ENCODE results near the gene XPOT. TPM values are rescaled to one million over a fixed set of nuclear protein-coding genes. Genes with fewer than 3 reads are reported as not detected.

Gene XPOT
- total RNA-seq, 1 donor from 2014 or later = 39.8 TPM

DNA sequence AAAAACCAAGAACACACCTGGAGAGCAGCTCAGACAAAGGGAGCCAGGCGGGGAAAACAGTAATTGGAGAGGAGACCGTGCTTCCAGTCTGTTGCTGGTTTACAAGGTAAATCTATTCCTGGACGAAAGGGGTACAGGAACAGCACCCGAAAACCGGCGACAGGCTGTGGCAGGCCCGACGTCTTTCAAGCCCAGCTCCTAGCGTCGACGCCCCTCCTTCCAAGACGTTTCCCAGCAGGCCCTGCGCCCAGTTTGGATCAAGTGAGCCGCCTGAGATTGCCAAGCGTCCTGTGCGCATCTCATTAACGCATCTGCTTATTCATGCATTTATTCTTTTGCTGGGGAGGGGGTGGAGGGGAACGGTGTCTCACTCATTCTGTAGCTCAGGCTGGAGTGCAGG is 15.0 kb upstream of the XPOT start:
- TF ChIP-seq, protein P1, sequence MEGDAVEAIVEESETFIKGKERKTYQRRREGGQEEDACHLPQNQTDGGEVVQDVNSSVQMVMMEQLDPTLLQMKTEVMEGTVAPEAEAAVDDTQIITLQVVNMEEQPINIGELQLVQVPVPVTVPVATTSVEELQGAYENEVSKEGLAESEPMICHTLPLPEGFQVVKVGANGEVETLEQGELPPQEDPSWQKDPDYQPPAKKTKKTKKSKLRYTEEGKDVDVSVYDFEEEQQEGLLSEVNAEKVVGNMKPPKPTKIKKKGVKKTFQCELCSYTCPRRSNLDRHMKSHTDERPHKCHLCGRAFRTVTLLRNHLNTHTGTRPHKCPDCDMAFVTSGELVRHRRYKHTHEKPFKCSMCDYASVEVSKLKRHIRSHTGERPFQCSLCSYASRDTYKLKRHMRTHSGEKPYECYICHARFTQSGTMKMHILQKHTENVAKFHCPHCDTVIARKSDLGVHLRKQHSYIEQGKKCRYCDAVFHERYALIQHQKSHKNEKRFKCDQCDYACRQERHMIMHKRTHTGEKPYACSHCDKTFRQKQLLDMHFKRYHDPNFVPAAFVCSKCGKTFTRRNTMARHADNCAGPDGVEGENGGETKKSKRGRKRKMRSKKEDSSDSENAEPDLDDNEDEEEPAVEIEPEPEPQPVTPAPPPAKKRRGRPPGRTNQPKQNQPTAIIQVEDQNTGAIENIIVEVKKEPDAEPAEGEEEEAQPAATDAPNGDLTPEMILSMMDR (conservative IDR thresholded peaks at IDR 0.05; ENCODE audit: low read depth, low read length) = no peak
- DNase-seq (ENCODE audit: low read depth) = no peak
- no peak overlapping the region for H3K4me3 ChIP-seq (ENCODE audit: low read depth, low read length)

DNA sequence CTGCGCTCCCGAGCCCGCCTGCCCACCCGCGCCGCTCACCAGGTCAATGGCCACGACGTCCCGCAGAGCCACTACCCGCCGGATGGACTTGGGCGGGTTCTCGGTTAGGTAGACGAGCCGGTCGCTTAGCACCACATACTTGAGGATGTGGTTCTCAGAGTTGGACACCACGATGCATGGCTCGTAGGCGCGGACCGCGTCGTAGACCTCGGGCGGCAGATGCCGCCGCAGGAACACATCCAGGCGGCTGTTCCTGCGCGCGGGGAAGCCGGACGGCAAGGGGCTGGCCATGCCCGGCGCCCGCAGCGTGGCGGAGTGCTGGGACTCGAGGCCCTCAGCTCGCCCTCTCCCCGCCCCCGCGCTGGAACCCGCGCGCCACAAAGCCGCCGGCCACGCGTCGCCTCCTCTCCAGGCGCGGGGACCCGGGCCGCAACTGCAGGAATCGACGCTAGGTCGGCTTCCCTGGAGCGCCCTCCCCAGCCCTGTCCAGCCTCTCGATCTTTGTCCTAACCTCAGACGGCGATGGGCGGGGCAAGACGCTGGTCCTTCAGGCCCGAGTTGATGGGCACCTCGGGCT is 13.8 kb upstream of the XPOT start, which contains the start of gene C12orf56:
Gene C12orf56 (minus strand): TSS at position 484 of the 577 bp plus-strand sequence. CDS start 193 bp downstream, at position 291.
- H3K4me3 ChIP-seq (ENCODE audit: low read depth, low read length) = peak within 1 kb of the TSS; percentile 53
- TF ChIP-seq, protein P1 (conservative IDR thresholded peaks at IDR 0.05; ENCODE audit: low read depth, low read length) = no peak
- DNase-seq (ENCODE audit: low read depth) = no peak

DNA sequence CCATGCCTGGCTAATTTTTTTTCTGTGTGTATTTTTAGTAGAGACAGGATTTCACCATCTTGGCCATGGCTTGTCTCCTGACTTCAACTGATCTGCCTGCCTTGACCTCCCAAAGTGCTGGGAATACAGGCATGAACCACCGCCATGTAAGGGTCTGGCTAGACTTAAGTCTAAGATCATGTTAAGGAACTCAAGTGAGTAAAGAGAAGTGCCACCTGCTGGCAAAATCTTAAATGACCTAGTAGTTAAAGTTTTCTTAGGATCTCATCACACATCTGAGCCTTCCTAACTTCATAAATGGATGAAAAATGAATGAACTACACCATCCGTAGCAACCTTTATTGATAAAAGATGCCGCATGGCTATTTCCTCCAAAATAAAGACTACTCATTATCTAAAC is 12.0 kb upstream of the XPOT start:
- H3K4me3 ChIP-seq (ENCODE audit: low read depth, low read length) = no peak overlapping the region
- TF ChIP-seq, protein P1 (conservative IDR thresholded peaks at IDR 0.05; ENCODE audit: low read depth, low read length) = peak; percentile 58
- DNase-seq (ENCODE audit: low read depth) = no peak

DNA sequence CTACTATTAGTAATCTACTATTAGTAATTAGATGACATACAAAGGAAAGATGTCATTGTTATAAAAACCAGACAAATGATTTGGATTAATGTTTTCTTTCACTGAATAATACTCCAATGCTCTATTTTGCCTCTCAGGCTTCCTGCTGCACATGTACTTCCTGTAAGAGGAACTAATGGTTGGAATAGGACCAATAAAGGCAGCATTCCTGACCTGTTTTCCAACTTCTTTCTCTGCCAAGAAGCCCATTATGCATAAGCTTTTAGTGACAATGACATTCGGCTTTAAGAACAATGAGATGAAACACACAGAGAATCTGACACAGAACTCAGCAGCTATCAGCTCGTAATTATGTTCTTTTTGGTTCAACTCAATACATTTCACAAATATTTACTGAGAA is 8.5 kb upstream of the XPOT start:
- no peak overlapping the region for H3K4me3 ChIP-seq (ENCODE audit: low read depth, low read length)
- TF ChIP-seq, protein P1 (conservative IDR thresholded peaks at IDR 0.05; ENCODE audit: low read depth, low read length) = no peak
- DNase-seq (ENCODE audit: low read depth) = no peak

DNA sequence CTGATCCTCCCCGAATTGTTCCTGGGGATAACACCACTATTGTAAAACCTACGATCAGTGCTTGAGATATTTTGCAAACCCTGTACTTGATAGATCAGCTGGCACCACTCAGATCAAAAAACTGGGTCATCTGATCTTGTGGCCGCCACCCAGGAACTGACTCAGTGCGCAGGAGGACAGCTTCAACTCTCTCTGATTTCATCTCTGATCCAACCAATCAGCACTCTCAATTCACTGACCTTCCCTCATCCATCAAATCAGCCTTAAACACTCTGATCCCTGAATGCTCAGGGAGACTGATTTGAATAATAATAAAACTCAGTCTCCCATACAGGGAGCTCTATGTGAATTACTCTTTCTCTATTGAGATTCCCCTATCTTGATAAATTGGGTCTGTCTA is 4.2 kb upstream of the XPOT start:
- H3K4me3 ChIP-seq (ENCODE audit: low read depth, low read length) = no peak overlapping the region
- TF ChIP-seq, protein P1 (conservative IDR thresholded peaks at IDR 0.05; ENCODE audit: low read depth, low read length) = no peak
- no peak for DNase-seq (ENCODE audit: low read depth)

DNA sequence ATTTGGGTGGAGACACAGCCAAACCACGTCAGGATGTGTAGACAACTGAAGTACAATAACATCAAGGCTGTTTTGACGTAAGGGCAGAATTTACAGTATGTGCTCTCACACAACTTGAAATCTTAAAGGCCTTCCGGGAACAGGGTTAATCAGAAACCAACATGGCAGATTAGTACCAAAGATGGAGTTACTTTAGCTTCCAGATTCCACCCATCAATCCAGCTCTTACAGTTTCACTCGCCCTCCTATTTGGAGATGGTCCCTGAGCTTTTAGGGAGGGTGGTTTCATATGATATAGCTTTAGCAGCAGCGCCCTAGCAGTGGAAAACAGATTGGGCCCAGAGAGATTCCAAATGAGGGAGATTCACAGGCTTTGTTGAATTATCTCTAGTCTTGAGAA is 2.0 kb upstream of the XPOT start:
- TF ChIP-seq, protein P1 (conservative IDR thresholded peaks at IDR 0.05; ENCODE audit: low read depth, low read length) = no peak
- no peak for DNase-seq (ENCODE audit: low read depth)
- no peak overlapping the region for H3K4me3 ChIP-seq (ENCODE audit: low read depth, low read length)

Data from epithelial cell of proximal tubule (primary cell).